Measurements from ENCODE around the gene CAPN15. TPM values are rescaled to one million over a fixed set of nuclear protein-coding genes. Genes with fewer than 3 reads are reported as not detected.
A peak's percentile ranks its signal among the peaks of the same experiment; 100 is the strongest.

The CAPN15 gene
- total RNA-seq, 1 donor from 2014 or later: 56.1 TPM

DNA sequence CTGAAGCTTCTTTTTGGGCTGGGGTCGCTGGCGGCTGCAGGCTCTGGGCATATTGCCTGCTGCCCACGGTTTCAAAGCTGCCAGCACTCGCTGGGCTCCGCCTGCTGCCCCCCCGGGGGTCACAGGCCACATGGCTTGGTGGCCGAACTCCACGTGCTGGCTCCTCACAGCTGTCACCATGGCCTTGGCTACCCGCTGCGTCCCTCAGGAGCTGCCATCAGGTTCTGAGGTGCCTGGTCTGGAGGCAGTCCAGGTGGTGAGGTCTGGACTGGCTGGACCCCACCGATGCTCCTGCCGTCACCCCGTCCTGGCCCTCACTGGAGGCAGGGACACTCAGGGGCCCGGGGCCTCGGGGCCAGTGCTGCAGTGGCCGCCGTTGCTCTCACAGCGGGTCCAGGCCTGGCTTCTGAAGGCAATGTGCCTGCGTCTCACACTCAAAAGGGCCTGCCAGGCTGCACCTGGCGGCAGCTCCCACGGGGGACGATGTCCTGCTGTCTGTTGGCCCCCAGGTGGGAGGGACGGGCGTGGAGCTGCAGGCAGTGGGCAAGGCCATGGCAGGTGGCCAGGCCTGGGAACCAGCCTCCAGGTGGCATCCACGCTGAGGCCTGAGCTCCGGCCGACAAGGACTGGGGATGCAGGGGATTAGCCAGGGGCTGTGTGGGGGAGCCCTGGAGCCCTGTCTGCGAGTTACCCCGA lies 13.3 kb downstream of the CAPN15 start:
- Mint-ChIP-seq H3K4me1 (ENCODE audit: low read depth, unreplicated experiment) (no peaks in the 10 kb centered on the region), H3K9me3 (ENCODE audit: unreplicated experiment) (peaks cover 3% of the 10 kb centered on the region), H3K27me3 (ENCODE audit: unreplicated experiment) (no peaks in the 10 kb centered on the region), H3K27ac (ENCODE audit: unreplicated experiment) (no peak overlapping the region), H3K4me3 (ENCODE audit: unreplicated experiment) (no peak overlapping the region), H3K36me3 (ENCODE audit: unreplicated experiment) (no peaks in the 10 kb centered on the region)
- TF ChIP-seq, protein P1, sequence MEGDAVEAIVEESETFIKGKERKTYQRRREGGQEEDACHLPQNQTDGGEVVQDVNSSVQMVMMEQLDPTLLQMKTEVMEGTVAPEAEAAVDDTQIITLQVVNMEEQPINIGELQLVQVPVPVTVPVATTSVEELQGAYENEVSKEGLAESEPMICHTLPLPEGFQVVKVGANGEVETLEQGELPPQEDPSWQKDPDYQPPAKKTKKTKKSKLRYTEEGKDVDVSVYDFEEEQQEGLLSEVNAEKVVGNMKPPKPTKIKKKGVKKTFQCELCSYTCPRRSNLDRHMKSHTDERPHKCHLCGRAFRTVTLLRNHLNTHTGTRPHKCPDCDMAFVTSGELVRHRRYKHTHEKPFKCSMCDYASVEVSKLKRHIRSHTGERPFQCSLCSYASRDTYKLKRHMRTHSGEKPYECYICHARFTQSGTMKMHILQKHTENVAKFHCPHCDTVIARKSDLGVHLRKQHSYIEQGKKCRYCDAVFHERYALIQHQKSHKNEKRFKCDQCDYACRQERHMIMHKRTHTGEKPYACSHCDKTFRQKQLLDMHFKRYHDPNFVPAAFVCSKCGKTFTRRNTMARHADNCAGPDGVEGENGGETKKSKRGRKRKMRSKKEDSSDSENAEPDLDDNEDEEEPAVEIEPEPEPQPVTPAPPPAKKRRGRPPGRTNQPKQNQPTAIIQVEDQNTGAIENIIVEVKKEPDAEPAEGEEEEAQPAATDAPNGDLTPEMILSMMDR (IDR thresholded peaks at IDR 0.05; ENCODE audit: partially characterized antibody, unreplicated experiment): no peak
- DNase-seq: no peak

DNA sequence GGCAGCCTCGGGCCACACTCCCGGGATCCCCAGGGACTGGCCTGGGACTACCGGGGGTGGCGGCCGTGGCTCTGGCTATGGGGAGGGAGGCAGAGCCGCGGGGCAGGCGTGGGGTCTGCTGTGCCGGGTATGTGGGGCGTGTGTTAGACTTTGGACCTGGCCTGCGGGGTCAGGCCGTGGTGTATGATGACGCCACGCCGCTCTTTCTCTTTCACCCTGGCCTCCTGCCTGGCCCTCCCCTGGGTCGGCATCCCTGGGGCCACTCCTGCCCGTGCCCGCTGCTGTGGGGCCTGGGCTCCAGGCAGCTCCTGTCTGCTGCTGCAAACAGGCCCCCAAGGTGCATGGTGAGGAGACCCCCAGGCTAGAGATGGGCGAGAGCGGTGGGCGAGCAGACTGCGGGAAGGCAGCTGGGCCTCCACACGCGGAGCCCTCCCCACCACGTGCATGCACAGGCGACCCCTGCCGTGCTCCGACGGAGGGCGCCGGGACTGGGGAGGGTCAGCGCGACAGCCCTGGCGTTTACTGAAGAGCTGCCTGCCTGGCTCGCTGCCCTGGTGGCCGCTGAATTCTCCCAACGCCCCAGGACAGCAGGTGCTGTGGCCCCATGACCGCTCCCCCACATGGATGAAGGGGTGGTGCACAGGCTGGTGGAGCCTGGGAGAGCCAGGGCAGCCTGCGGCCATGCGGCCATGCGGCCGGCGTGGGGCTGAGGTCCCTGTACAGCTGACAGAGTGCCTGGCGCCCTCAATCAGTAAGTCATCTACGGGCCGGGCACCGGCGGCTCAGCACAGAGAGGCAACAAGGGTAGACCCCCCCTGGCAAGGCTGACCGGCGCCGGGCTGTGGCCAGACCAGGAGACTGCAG lies 16.0 kb downstream of the CAPN15 start:
- no peaks in the 10 kb centered on the region for H3K4me1 Mint-ChIP-seq (ENCODE audit: low read depth, unreplicated experiment)
- H3K4me3 Mint-ChIP-seq (ENCODE audit: unreplicated experiment): no peak overlapping the region
- TF ChIP-seq, protein P1 (IDR thresholded peaks at IDR 0.05; ENCODE audit: partially characterized antibody, unreplicated experiment): no peak
- peaks cover 3% of the 10 kb centered on the region for H3K9me3 Mint-ChIP-seq (ENCODE audit: unreplicated experiment)
- peaks cover 2% of the 10 kb centered on the region for H3K27me3 Mint-ChIP-seq (ENCODE audit: unreplicated experiment)
- H3K27ac Mint-ChIP-seq (ENCODE audit: unreplicated experiment): no peak overlapping the region
- no peaks in the 10 kb centered on the region for H3K36me3 Mint-ChIP-seq (ENCODE audit: unreplicated experiment)
- no peak for DNase-seq

DNA sequence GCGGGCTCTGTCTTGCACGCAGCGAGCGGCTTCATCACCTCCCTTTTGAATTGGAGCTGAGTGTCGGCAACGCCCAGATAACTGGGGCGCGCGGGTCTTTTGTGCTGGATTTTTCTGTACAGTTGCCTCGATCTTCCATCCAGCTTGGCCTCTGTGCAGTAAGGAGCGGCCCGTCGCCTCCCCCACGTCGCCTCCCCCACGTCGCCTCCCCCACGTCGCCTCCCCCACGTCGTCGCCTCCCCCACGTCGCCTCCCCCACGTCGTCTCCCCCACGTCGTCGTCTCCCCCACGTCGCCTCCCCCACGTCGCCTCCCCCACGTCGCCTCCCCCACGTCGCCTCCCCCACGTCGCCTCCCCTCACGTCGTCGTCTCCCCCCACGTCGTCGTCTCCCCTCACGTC lies 17.0 kb downstream of the CAPN15 start:
- no peaks in the 10 kb centered on the region for H3K4me1 Mint-ChIP-seq (ENCODE audit: low read depth, unreplicated experiment)
- peaks cover 3% of the 10 kb centered on the region for H3K9me3 Mint-ChIP-seq (ENCODE audit: unreplicated experiment)
- no peak for DNase-seq
- no peaks in the 10 kb centered on the region for H3K36me3 Mint-ChIP-seq (ENCODE audit: unreplicated experiment)
- TF ChIP-seq, protein P1 (IDR thresholded peaks at IDR 0.05; ENCODE audit: partially characterized antibody, unreplicated experiment): no peak
- H3K27ac Mint-ChIP-seq (ENCODE audit: unreplicated experiment): no peak overlapping the region
- no peak overlapping the region for H3K4me3 Mint-ChIP-seq (ENCODE audit: unreplicated experiment)
- H3K27me3 Mint-ChIP-seq (ENCODE audit: unreplicated experiment): peaks cover 2% of the 10 kb centered on the region

DNA sequence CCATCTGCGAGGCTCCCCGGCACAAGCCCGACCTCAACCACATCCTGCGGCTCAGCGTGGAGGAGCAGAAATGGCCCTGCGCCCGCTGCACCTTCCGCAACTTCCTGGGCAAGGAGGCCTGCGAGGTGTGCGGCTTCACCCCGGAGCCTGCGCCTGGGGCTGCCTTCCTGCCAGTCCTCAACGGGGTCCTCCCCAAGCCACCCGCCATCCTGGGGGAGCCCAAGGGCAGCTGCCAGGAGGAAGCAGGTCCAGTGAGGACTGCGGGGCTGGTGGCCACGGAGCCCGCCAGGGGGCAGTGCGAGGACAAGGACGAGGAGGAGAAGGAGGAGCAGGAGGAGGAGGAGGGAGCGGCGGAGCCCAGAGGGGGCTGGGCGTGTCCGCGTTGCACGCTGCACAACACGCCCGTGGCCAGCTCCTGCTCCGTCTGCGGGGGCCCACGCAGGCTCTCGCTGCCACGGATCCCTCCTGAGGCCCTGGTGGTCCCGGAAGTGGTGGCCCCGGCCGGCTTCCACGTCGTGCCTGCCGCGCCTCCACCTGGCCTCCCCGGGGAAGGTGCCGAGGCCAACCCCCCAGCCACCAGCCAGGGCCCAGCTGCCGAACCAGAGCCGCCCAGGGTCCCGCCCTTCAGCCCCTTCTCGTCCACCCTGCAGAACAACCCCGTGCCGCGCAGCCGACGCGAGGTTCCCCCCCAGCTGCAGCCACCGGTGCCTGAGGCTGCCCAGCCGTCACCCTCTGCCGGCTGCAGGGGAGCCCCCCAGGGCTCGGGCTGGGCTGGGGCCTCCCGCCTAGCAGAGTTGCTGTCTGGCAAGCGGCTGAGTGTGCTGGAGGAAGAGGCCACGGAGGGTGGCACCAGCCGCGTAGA lies 19.6 kb downstream of the CAPN15 start:
- H3K4me3 Mint-ChIP-seq (ENCODE audit: unreplicated experiment): no peak overlapping the region

More for the DNA sequence above, 19.6 kb downstream of the CAPN15 start:
- Mint-ChIP-seq H3K36me3 (ENCODE audit: unreplicated experiment) (no peaks in the 10 kb centered on the region), H3K9me3 (ENCODE audit: unreplicated experiment) (peaks cover 2% of the 10 kb centered on the region), H3K4me1 (ENCODE audit: low read depth, unreplicated experiment) (no peaks in the 10 kb centered on the region), H3K27ac (ENCODE audit: unreplicated experiment) (no peak overlapping the region), H3K27me3 (ENCODE audit: unreplicated experiment) (peaks cover 2% of the 10 kb centered on the region)
- DNase-seq: peak; percentile 75
- TF ChIP-seq, protein P1 (IDR thresholded peaks at IDR 0.05; ENCODE audit: partially characterized antibody, unreplicated experiment): peak; percentile 25
